Endothelial cell of umbilical vein (primary cell): ENCODE measurements around the gene TMEM114. TPM values are rescaled to one million over a fixed set of nuclear protein-coding genes. Genes with fewer than 3 reads are reported as not detected.

Experiments used
- BruUV-seq: library from RNA; stranded (reverse); fragments of 400-500 nt; replicated peaks from 2 replicates; lab custom pipeline; 2021; lab: Mats Ljungman, UMichigan
- CTCF ChIA-PET: fragments of 300-600, 350-600 bp; sonication (Branson Sonifier 250); formaldehyde crosslinking; loops from one replicate; lab custom pipeline; 2021; ENCODE audit warnings: antibody characterized with exemption, inconsistent platforms; lab: Charles Lee
- POLR2A ChIA-PET: fragments of 300-600, 350-600 bp; sonication (Branson Sonifier 250); formaldehyde crosslinking; loops from one replicate; lab custom pipeline; 2021; ENCODE audit warnings: antibody characterized with exemption, inconsistent platforms; lab: Charles Lee
- DNase-seq: peaks from one replicate; pipeline ENCODE4 v3.0.0-alpha.2; 2011; ENCODE audit warnings: low read depth, low spot score
- FAIRE-seq: peaks from 2 replicates; lab custom pipeline; 2011; peaks lifted over from hg19 to GRCh38; lab: Jason Lieb, UNC
- H2AFZ ChIP-seq: 2 replicates; pipeline ENCODE4 v1.6.0; 2012; ENCODE audit warnings: low read depth, low read length, control low read depth, inconsistent platforms
- H3K27ac ChIP-seq: 2 replicates; pipeline ENCODE4 v1.5.1; 2011; ENCODE audit warnings: low read depth, mild to moderate bottlenecking, control low read depth, low read length, moderate library complexity; ENCODE audit not compliant: insufficient read depth
- H3K27me3 ChIP-seq, 2 experiments: 2 replicates each; pipeline versions ENCODE4 v1.6.0 to v1.6.1; 2011; ENCODE audit warnings: low read length in 2 of 2, mixed read lengths in 1 of 2; ENCODE audit not compliant: control insufficient read depth in 2 of 2, insufficient read depth in 2 of 2
- H3K36me3 ChIP-seq, 2 experiments: 2 replicates in 1 of 2; 3 replicates in 1 of 2; pipeline ENCODE4 v1.5.1; 2011; ENCODE audit warnings: low read length in 2 of 2, mild to moderate bottlenecking in 1 of 2, moderate library complexity in 1 of 2; ENCODE audit not compliant: control insufficient read depth in 2 of 2, insufficient read depth in 2 of 2; ENCODE audit errors: extremely low read depth in 1 of 2
- H3K4me1 ChIP-seq: 3 replicates; pipeline ENCODE4 v1.5.1; 2011; ENCODE audit warnings: mild to moderate bottlenecking, low read length; ENCODE audit not compliant: control insufficient read depth, insufficient read depth; ENCODE audit errors: extremely low read depth
- H3K4me2 ChIP-seq: 2 replicates; pipeline ENCODE4 v1.6.1; 2011; ENCODE audit warnings: low read length, control low read depth, mixed read lengths; ENCODE audit not compliant: insufficient read depth
- H3K4me3 ChIP-seq, 3 experiments: fragments of 200-600 bp in 1 of 3; sonication (generic), shearing (Covaris generic) in 1 of 3; replicated peaks in 1 of 3; 2 replicates each; pipeline ENCODE4 v1.5.1; 2011 to 2016; ENCODE audit warnings: control low read depth in 3 of 3, low read length in 3 of 3, mild to moderate bottlenecking in 2 of 3, inconsistent platforms in 1 of 3, low read depth in 1 of 3, moderate library complexity in 1 of 3; ENCODE audit not compliant: insufficient read depth in 1 of 3
- H3K79me2 ChIP-seq: 2 replicates; pipeline ENCODE4 v1.6.0; 2012; ENCODE audit warnings: low read length, inconsistent platforms; ENCODE audit not compliant: control insufficient read depth, insufficient read depth
- H3K9ac ChIP-seq: replicated peaks from 2 replicates; pipeline ENCODE3; 2011; ENCODE audit warnings: low read length, control low read depth; ENCODE audit not compliant: insufficient read depth; ENCODE audit errors: extremely low read depth
- H3K9me1 ChIP-seq: replicated peaks from 3 replicates; pipeline ENCODE4 v1.6.0; 2011; ENCODE audit warnings: mild to moderate bottlenecking, low read length; ENCODE audit not compliant: control insufficient read depth, insufficient read depth; ENCODE audit errors: extremely low read depth
- H3K9me3 ChIP-seq: replicated peaks from 2 replicates; pipeline ENCODE4 v1.5.1; 2012; ENCODE audit warnings: low read length, inconsistent platforms; ENCODE audit not compliant: control insufficient read depth, insufficient read depth
- H4K20me1 ChIP-seq: replicated peaks from 2 replicates; pipeline ENCODE3; 2011; ENCODE audit warnings: mild to moderate bottlenecking, low read length; ENCODE audit not compliant: control insufficient read depth, insufficient read depth; ENCODE audit errors: extremely low read depth
- CTCF ChIP-seq, 2 donors: IDR thresholded peaks; 1 replicate in 1 of 2; 2 replicates in 1 of 2; pipeline ENCODE4 v1.5.1; 2011; ENCODE audit warnings: low read length in 2 of 2, mild to moderate bottlenecking in 2 of 2, moderate library complexity in 2 of 2, control low read depth in 1 of 2, inconsistent platforms in 1 of 2, low read depth in 1 of 2; ENCODE audit not compliant: insufficient read depth in 1 of 2; ENCODE audit errors: extremely low read depth in 1 of 2
- EZH2 ChIP-seq: IDR thresholded peaks from 2 replicates; pipeline ENCODE4 v1.6.1; 2012; ENCODE audit warnings: borderline replicate concordance, low read depth, mild to moderate bottlenecking, moderate library complexity, low read length, inconsistent platforms; ENCODE audit not compliant: severe bottlenecking
- FOS ChIP-seq: IDR thresholded peaks from 2 replicates; pipeline ENCODE4 v1.6.1; 2011; ENCODE audit warnings: mild to moderate bottlenecking, low read length, moderate library complexity, borderline replicate concordance; ENCODE audit not compliant: insufficient read depth
- GATA2 ChIP-seq: IDR thresholded peaks from 2 replicates; pipeline ENCODE4 v1.7.0; 2011; ENCODE audit warnings: low read depth, mild to moderate bottlenecking, moderate library complexity, mixed read lengths, low read length; ENCODE audit not compliant: insufficient read length, insufficient read depth
- JUN ChIP-seq: IDR thresholded peaks from 2 replicates; pipeline ENCODE4 v1.6.1; 2011; ENCODE audit warnings: borderline replicate concordance, low read depth; ENCODE audit not compliant: insufficient read length, insufficient read depth
- MAX ChIP-seq: IDR thresholded peaks from 2 replicates; pipeline ENCODE4 v1.6.1; 2011; ENCODE audit not compliant: insufficient read depth, insufficient read length
- MYC ChIP-seq: IDR thresholded peaks from one replicate; pipeline ENCODE4 v1.6.1; 2011; ENCODE audit warnings: mild to moderate bottlenecking, low read depth, low read length
- POLR2A ChIP-seq: IDR thresholded peaks from 2 replicates; pipeline ENCODE4 v1.6.1; 2012; ENCODE audit warnings: low read depth, mild to moderate bottlenecking, control low read depth, low read length
- POLR2AphosphoS5 ChIP-seq: IDR thresholded peaks from 2 replicates; pipeline ENCODE4 v1.6.1; 2012; ENCODE audit warnings: low read depth, mild to moderate bottlenecking, control low read depth, low read length, moderate library complexity; ENCODE audit not compliant: insufficient read depth
- dilution Hi-C: fragments of 300-500 bp; cut with MboI; formaldehyde crosslinking; loops from one replicate; pipeline ENCODE4 v1.15.0; 2019; ENCODE audit warnings: low sequenced_read_pairs; ENCODE audit not compliant: extremely low pct_ligation_motif_present
- intact Hi-C: fragments of 100-400 bp; cut with micrococcal nuclease; formaldehyde crosslinking; loops from one replicate; pipeline ENCODE4 v1.10.0; 2022
- polyA plus RNA-seq, 4 experiments: library from polyadenylated mRNA; depleted of rRNA in 3 of 4; stranded (reverse) in 3 of 4; unstranded in 1 of 4; fragments of >200 nt; gene quantifications; 2 replicates each; pipeline versions ENCODE4 v1.2.1 to v1.2.3, GENCODE V29; 2011 to 2012; ENCODE audit warnings: missing spikeins in 1 of 4
- total RNA-seq: library from RNA; stranded (reverse); gene quantifications from 2 replicates; pipeline ENCODE4 v1.2.3, GENCODE V29; 2021

TMEM114 gene
- total and polyA plus RNA-seq, 2 donors (not counting 3 experiments of a cell fraction or from before 2014, with no cell fraction given) = not detected

DNA sequence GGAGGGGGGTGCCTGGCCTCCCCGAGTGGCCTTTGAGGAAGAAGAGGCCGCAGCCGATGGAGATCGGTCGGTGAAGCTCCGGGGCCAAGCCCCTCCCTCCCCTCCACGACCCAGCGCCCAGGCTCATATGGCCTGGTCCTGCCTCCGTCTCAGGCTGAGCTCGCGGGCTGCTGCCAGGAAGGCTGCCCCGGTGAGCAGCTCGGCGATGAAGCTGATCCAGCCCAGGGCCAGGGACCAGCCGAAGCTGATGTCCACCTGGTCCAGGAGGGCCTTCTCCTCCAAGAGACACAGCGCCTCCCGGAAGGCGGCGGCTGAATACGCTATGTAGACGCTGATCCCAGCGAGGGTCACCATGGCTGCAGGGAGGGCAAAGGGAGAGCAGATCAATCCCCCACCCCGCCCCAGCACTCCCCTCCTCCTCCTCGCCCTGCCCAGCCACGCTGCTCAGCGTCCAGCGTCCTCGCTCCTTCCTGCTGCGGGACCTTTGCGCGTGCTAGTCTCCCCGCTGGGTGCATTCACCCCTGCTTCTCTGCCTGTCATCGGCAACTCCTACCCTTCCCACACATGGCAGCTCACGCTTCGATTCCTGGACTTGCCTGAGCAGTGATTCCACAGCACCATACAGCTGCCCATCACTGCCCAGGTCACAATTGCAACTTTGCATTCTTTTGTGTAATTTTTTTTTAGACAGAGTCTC, 20.5 kb downstream of the TMEM114 start:
- Histone ChIP-seq H3K27ac (no peak overlapping the region), H4K20me1 (no peaks in the 10 kb centered on the region), H3K9ac (no peak overlapping the region), H2AFZ (no peak overlapping the region), H3K9me3 (no peaks in the 10 kb centered on the region), H3K9me1 (no peaks in the 10 kb centered on the region), H3K27me3 (peaks cover 2 to 3% of the 10 kb centered on the region in 2 experiments), H3K4me2 (no peak overlapping the region), H3K4me1 (no peaks in the 10 kb centered on the region), H3K4me3 (no peak overlapping the region), H3K79me2 (no peaks in the 10 kb centered on the region), H3K36me3 (no peaks in the 10 kb centered on the region)
- ChIA-PET POLR2A (no interaction called here), CTCF (interaction anchor here (1.3 to 2.1 kb wide), 5 partner anchors 84 to 439 kb away, joined by 3 to 10 read pairs (median 4); no protein-coding TSS in a partner anchor)
- TF ChIP-seq EZH2 (no peak), POLR2AphosphoS5 (no peak), JUN (no peak), GATA2 (no peak), MAX (no peak), CTCF (IDR thresholded peaks at IDR 0.05; ENCODE audit: extremely low read depth in 1 of 2, insufficient read depth in 1 of 2, low read depth in 1 of 2, low read length in 2 of 2) (no peak), MYC (no peak), POLR2A (no peak), FOS (no peak)
- no peak for FAIRE-seq
- BruUV-seq = no TSS peak
- no peak for DNase-seq
- dilution Hi-C loops = no loop called here
- intact Hi-C loops = loop anchor here (5.0 kb wide), 2 partner anchors 298 to 1613 kb away; partner anchors contain the start of genes CARHSP1 and GRIN2A
